Panc1 (cell line): ENCODE data around the gene ATG14.

Experiments
- CTCF ChIP-seq: fragments of 450-650 bp; IDR thresholded peaks from 2 replicates; pipeline ENCODE4 v1.5.1; 2017; ENCODE audit warnings: mild to moderate bottlenecking
- POLR2AphosphoS5 ChIP-seq: IDR thresholded peaks from 2 replicates; pipeline ENCODE4 v1.6.1; 2012; ENCODE audit warnings: mild to moderate bottlenecking, low read depth, low read length, moderate library complexity
- REST ChIP-seq, 2 experiments: IDR thresholded peaks; 2 replicates each; pipeline ENCODE4 v1.6.1; 2011 to 2012; ENCODE audit warnings: low read depth in 2 of 2, control low read depth in 1 of 2, low read length in 1 of 2, mild to moderate bottlenecking in 1 of 2, moderate library complexity in 1 of 2; ENCODE audit not compliant: insufficient read depth in 1 of 2

- TF ChIP-seq CTCF: no peak
- no peak for TF ChIP-seq REST (IDR thresholded peaks at IDR 0.05; ENCODE audit: insufficient read depth in 1 of 2, low read depth in 2 of 2, low read length in 1 of 2)
- no peak for TF ChIP-seq POLR2AphosphoS5
These were observed 39.2 kb downstream of the ATG14 start for GRCh38 chr14:55372423-55372822.
